CD4-positive, alpha-beta T cell treated with Interleukin-10 for 1 hour (primary cell): Measurements from ENCODE around the gene FBXO34.

Source experiments
- DNase-seq: peaks from one replicate; pipeline ENCODE4 v3.0.0-alpha.2; 2020

Gene FBXO34

GRCh38 chr14:55270832-55271571 is at the start of gene FBXO34:
Gene FBXO34 (plus strand): TSS chr14:55271421. CDS start chr14:55350391, 78,970 bp downstream.
- DNase-seq: peak; percentile 99

GRCh38 chr14:55221968-55222367 is 49.3 kb upstream of the FBXO34 start:
- DNase-seq: no peak

- DNase-seq: no peak
These were observed 47.9 kb upstream of the FBXO34 start for GRCh38 chr14:55223364-55223763.

- DNase-seq: no peak
These were observed 43.0 kb upstream of the FBXO34 start for GRCh38 chr14:55228261-55228660.

- no peak for DNase-seq
These were observed 37.6 kb upstream of the FBXO34 start for GRCh38 chr14:55233591-55233990.

GRCh38 chr14:55238019-55238680 is 33.1 kb upstream of the FBXO34 start:
- DNase-seq: no peak

GRCh38 chr14:55239320-55239719 is 31.9 kb upstream of the FBXO34 start:
- DNase-seq: no peak

- DNase-seq: no peak
These were observed 30.6 kb upstream of the FBXO34 start for GRCh38 chr14:55240526-55241178.

GRCh38 chr14:55241673-55242072 is 29.5 kb upstream of the FBXO34 start:
- DNase-seq: no peak

GRCh38 chr14:55243386-55243785 is 27.8 kb upstream of the FBXO34 start:
- no peak for DNase-seq

GRCh38 chr14:55243813-55244212 is 27.4 kb upstream of the FBXO34 start:
- DNase-seq: no peak

GRCh38 chr14:55245657-55246268 is 25.5 kb upstream of the FBXO34 start:
- DNase-seq: peak; percentile 63

- DNase-seq: no peak
These were observed 22.8 kb upstream of the FBXO34 start for GRCh38 chr14:55248411-55248810.

GRCh38 chr14:55249423-55249822 is 21.8 kb upstream of the FBXO34 start:
- no peak for DNase-seq

- DNase-seq: no peak
These were observed 17.9 kb upstream of the FBXO34 start for GRCh38 chr14:55253276-55253675.

GRCh38 chr14:55254581-55254980 is 16.6 kb upstream of the FBXO34 start:
- no peak for DNase-seq

GRCh38 chr14:55255979-55256378 is 15.2 kb upstream of the FBXO34 start:
- no peak for DNase-seq

GRCh38 chr14:55256586-55256985 is 14.6 kb upstream of the FBXO34 start:
- no peak for DNase-seq

GRCh38 chr14:55265197-55265596 is 6.0 kb upstream of the FBXO34 start:
- DNase-seq: no peak

GRCh38 chr14:55267820-55268219 is 3.4 kb upstream of the FBXO34 start:
- DNase-seq: no peak

- peak; percentile 78 for DNase-seq
These were observed 514 bp downstream of the FBXO34 start for GRCh38 chr14:55271572-55272298.

- DNase-seq: no peak
These were observed 1.2 kb downstream of the FBXO34 start for GRCh38 chr14:55272387-55272786.

- no peak for DNase-seq
These were observed 1.7 kb downstream of the FBXO34 start for GRCh38 chr14:55272922-55273321.
